ENCODE measurements around the gene CFAP46.

CFAP46 gene

DNA sequence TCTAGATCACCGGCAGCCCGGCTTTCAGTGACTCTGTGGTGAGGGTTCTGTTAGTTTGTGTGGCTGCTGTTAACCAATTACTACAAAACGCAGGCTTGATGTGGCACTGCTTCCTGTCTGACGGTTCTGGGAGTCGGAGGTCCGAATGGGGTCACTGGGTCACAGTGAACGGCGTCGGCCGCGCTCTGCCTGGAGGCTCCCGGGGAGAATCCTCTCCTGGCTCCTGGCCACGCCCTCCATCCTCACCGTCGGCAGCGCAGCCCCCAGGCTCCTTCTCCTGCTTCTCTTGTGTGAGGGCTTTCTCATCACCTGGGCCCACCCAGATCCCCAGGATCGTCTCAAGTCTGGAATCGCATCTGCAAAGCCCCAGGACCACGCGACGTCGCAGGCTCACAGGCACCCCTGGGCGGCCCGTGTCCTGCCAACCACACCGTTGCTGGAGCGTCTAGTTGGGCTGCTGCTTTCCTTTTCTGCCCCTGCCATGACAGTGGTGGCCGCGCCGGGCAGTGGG, 124.6 kb downstream of the CFAP46 start:
- no peak for DNase-seq

DNA sequence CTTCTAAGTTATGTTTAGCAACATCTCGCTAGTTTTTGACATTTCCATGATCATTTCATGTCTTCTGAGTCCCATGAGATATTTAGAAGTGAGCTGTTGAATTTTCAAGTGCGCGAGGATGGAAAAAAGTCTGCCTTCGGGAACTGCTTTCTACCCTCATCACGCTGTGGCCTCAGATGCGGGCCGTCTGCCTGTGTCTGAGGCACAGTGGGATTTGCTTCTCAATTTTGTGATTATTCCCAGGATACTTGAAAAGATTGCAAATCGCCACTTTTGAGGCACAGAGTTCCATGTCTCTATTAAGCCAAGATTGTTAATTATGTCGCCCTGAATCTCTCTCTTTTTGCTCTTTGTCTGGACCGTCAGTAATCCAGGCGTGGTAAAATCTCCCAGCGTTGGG, 125.7 kb downstream of the CFAP46 start:
- no peak for DNase-seq

DNA sequence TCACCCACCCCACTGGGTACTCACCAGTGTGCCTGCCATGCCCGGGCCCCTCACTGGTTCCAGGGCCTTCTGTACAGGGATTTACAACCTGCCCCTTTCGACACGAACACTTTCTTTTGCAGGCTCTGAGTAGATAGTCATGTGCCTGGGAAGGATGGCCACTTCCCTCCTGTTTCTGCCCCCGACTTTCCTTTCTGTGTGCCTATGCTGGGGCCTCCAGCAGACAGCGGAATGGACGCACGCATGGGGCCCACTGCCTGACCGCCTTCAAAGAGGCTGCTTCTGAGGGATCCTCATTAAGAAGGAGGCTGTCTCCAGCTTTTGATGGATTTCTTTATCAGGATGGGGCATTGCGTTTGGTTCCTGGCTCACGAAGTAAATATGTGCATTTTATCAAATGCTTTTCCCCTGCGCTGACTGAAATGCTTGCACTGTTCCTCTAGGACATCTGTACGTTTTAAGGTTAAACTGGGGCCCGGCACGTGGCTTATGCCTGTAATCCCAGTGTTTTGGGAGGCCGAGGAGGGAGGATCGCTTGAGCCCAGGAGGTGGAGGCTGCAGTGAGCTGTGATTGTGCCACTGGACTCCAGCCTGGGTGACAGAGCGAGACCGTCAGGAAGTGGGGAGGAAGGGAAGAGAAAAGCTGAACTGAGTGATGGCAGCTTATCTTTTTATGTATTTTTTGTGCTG, 127.1 kb downstream of the CFAP46 start:
- DNase-seq, result no peak

DNA sequence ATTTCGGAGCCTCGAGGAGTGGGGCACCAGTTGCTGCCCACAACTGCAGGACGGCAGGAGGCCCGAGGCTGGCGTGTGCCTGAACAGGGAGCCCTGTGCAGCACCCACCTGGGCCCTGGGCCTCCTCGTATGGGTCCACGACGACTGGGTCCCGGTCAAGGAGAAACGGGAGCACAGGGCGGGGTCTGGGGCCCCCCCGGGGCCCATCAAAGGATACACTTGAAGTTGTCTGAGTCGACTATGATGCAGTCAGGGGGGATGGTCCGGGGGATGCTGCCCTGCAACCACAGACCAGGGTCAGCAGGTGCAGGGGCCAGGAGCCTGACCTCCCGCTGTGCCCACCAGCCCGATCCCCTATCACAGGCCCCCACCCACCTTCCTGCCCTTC, 127.9 kb downstream of the CFAP46 start:
- DNase-seq, result no peak

DNA sequence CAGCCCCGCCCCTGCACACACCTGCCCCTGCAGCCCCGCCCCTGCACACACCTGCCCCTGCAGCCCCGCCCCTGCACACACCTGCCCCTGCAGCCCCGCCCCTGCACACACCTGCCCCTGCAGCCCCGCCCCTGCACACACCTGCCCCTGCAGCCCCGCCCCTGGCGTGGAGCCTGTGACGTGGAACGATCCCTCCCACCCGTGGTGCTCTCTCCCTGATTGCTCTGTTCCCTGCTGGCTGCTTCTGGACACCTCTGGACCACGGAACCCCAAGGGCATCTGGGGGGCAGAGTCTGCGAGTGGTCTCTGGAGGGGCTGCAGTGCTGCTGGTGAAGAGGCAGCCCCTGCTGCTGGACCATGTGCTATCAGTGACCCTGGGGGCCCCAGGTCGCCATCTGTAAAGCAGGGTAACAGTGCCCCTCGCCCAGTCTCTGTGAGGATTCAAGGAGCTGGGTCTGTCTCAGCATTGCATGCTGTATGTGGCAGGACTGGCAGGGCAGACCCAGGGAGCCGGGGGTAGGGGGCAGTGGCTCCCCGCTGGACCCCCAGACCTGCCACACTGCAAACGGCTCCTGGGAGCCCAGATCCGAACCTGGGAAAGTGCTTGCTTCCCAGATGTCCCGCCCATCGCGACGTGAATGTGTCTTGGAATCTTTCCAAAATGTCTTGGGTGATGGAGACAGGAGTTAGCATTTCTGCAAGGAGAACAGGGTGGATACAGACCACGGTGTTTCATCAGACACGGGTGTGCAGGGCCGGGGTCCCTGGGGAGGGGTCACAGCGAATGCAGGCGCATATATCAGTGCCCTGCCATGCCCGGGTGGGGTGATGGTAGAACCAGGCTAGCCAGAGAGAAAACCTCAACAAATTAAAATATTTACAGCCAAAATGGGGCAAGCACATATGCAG, 128.6 kb downstream of the CFAP46 start:
- DNase-seq, result no peak

DNA sequence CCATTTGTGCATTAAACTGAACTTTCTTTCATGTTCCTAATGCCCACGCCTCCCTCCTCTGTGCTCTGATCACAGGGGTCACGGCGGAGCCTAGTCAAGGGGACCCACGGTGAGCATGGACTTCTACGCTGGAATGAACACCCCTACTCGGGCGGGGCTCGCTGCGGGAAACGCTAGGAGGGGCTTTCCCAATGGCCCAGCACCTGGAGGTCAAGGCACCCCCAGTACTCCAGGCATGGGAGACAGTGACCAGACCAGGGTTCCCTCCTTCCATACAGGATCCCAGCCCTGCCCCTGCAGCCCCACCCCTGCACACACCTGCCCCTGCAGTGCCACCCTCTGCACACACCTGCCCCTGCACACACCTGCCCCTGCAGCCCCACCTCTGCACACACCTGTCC, 129.4 kb downstream of the CFAP46 start:
- DNase-seq, result no peak

DNA sequence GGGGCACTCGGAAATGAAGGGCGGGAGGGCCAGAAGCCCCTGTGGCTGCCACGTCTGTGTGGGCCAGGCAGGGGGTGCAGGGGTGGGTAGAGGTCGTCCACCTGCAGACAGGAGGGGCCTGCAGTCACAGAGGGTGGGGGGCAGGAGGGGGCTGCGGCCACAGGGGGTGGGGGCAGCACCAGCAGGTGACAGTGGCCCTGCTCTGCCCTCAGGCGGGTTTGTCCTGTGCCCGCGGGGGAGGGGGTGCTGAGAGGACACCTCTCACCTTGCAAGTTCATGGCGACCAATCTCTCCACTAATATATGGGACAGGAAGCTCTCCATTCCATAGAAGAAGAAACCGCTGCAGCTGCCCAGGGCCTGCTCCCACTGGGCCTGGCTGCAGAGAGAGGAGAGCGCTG, 129.8 kb downstream of the CFAP46 start:
- DNase-seq, result no peak

DNA sequence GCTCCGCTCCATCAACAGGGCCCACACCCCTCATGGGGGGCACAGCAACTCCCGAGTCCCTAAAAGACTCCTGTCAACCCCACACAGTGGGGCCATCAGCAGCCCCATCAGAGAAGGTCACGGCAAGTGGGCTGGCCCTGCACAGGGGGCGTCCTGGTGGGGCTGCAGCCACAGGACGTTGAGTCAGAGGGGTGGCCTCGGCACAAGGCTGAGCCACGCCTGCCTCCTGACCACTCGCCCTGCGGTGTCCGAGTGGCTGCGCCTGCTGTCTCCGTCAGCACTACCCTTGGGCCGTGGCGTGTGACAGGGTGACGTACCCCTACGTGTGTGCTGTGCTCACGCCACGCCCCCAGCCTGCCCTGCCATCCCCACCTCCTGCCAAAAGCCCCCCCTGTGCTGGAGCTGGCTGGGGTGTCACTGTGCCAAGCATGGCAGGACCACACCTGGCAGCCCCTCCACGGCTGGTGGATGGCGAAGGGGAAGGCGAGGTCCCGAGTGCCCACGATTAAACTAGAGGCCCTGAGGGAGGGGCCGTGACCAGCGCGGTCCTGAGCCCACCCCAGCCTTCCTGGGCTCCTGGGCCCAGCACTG, 130.4 kb downstream of the CFAP46 start:
- no peak for DNase-seq

DNA sequence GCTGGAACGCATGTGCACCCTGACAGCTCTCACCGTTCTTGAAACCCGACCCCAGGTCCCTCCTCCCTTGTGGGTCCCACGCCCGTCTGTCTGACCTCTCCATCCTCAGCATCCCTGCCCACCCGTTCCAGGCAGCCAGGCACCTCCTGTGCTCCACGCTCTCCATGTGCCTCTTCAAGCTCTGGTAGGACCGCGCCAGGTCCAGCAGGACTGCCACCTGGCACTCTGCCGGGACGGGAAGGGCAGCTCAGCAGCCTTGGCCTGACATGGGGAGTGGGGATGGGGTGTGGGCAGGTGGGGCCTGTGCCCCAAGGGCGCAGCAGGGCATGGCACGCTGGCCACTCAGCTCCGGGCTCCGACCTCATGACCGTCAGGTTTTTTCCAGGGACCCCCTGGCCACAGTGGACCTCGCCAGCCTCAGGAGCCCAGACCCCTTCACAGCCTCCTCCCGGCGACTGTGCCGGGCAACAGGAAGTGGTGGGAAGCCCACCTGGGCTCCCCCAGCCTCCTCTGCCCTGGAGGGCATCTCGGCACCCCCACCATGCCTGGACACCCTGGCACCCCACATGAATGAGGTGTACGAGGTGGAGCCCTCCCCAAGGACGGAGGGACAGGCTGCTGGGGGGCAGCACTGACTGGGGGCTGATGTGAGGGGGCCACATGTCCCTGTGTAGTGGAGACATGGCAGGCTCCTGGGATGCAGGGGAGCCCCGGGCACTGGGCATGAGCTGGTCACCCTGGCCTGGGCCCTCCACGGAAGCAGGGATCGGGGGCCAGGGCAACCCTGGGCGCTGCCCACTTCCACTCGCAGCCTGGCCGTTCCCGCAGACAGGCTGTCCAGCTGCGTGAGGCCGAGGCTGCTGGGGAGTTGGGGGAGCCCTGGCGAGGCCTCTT, 131.3 kb downstream of the CFAP46 start:
- DNase-seq, result no peak

DNA sequence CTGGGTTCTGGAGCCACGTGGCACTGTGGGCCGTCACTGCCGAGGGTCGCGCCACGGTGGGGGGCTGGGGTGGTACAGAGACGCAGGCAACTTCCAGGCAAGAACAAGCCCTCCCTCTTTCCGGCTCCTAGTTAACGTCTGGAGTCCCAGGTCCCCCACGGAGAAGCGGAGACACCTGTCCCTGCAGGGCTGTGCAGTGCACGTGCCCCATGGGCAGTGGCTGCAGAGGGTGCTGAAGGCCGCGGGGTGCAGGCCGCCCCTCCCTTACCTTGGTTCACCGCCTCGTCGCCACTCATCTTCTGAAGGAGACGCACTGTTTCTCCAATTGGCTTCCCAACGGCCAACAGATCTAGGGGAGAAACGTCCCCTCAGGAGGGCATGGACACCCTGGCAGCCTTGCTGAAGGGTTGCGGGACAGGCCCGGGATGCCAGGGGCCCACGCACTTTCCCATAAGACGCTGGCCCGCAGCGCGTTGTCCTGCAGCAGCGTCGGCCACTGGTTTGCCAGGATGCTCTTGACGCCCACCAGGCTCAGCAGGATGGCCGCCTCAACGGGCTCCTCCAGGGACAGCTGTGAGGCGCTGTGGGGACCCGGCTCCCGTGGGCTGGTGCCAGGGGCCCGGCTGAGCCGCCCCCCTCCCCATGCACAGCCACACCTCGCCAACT, 132.1 kb downstream of the CFAP46 start:
- no peak for DNase-seq

DNA sequence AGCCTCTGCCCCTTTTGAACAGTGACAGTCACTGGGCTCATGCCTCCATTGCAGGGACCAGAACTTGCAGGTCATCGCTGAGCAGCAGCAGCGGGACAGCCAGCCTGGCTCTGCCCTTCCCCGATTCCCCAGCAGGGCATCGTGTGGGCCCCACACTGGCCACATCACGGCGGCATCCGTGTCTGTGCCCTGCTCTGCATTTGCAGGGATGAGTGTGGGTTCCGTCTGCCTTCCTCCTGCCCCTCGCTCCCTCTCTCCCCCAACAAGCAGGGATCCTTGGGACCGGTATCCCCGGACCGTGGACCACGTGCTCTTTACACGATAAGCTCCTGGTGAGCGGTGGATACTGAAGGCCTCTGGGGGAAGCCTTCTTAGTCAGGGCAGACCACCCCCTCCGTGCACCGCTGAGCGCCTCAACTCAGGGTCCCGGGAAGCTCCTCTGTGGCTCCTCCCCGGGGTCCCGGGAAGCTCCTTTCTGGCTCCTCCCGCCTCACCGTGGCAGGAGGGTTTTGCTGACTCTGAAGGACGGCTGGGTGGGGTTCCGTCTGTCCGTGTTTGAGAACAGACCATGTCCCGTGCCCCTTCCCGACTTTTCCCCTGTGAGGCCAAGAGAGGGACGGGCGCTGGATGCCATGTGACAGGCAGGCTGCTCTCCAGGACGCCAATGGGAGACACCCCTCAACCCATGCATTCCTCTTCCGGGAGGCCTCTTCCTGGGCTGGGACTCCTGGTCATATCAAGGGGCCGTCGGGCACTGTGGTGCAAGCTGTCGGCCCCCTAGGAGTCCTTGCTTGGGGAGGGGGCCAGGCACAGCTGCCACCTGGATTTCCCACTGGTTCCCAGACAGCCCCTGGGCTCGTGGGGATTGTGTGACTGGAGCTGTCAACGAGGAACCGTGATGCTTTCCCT, 132.9 kb downstream of the CFAP46 start:
- DNase-seq, result no peak

DNA sequence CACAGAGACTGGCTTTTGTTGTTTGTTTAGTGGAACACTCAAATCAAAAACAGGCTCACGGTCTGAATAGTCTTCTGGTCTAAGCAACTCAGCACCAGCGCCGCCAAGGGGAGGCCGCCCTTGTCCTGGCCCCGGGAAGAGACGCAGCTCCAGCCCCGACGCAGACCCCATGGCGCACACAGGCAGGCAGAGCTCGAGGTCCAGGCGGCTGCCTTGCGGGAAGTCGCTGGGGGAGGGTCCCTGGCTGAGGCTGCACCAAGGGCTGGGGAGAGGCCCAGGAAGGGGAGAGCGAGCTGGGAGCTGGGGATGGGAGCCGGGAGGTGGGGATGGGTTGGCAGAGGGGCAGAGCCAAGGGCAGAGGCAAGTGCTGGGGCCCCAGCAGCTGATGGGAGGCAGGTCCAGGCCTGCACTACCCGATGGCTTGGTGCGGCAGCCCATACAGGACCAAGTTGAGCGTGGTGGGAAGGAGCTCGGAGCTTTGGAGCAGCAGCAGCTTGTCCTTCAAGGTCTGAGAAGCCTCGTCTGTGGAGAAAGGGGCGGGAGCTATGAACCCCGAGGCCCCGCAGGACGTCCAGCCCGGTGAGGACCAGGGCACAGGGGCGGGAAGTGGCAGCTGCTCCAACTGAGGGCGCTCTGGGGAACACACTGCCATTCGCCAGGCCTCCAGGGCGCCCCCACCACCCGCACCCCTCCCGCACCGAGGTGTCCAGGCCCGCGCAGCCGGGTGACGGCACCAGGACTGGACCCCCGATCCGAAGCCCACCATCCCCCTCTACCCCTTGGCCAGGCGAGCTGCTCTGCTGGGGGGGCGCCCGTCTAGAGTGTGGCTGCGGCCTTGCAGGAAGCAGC, 133.8 kb downstream of the CFAP46 start:
- DNase-seq, result no peak

DNA sequence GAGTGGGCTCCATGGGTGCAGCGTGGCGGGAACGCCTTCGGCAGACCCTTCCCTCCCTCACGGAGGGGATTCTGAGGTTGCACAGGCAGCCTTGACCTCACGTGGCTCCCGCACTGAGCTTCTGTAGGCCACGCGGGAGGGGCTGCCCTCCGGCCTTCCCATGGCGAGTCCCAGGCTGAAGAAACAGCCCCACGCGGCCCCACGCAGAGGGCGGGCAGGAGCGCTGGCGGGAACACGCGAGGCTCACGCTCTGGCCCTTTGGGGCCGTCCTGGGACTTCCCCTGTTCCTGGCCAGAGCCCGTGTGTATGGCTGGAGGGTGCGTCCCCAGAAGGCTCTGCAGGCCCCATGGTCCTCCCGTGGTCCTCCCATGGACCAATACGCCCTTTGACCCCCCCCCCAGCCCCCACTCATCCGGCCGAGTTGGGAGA, 134.7 kb downstream of the CFAP46 start:
- DNase-seq, result no peak

DNA sequence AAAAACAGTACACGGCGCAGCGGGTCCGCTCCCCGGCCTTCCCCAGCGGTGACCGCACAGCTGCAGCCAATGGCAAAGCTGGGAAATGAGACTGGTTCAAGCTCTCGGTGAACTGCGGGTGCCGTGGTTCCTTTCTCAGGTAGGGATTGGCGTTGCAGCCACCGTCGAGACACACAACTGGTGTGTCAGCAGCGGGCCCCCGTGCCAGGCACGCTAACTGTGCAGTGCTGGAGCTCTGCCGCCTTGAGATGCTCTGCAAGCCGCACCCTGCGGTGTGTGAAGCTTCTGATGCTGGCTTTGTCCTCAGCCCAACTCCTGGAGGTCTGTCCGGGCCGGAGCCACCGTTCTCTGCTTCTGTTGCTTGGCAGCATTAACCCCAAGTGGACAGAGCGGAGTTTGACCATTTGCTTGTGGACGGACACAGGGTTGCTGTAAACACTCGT, 135.8 kb downstream of the CFAP46 start:
- DNase-seq, result no peak

DNA sequence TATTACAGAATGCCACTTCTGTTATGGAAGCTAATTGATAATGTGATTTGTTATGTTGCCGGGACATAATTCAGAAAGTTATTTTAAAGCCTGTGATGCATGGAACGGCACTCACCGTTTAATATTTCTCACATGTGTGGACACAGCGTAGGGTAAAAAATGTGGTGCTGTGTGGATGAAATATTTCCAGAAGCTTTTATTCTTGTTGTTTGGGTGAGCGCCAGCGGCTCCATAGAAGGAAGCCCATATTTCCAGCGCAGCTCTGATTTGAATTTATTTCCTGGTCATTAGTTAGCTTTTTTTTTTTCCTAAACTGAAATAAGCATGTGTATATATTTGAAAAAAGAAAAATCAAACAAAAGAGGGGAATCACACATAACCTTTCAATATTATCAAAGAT, 136.3 kb downstream of the CFAP46 start:
- DNase-seq, result no peak

DNA sequence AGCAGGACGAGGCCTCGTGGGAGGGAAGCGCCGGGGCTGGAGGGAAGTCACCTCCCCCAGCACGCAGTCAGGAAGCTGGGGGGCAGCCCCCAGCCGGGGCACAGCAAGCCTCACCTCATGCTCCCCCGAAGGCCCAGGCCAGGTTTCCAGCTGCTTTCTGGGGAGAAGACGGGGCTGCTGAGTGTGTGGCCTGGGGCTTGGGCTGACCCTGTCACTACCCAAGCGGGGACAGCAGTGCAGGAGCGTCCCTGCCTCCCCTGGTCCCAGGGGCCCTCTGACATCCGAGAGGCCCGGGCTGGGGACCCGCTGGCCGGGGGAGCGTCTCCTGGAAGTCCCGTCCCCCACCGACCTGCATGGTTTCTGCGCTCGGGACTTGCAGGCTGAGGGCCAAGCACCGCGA, 136.8 kb downstream of the CFAP46 start:
- DNase-seq, result no peak

DNA sequence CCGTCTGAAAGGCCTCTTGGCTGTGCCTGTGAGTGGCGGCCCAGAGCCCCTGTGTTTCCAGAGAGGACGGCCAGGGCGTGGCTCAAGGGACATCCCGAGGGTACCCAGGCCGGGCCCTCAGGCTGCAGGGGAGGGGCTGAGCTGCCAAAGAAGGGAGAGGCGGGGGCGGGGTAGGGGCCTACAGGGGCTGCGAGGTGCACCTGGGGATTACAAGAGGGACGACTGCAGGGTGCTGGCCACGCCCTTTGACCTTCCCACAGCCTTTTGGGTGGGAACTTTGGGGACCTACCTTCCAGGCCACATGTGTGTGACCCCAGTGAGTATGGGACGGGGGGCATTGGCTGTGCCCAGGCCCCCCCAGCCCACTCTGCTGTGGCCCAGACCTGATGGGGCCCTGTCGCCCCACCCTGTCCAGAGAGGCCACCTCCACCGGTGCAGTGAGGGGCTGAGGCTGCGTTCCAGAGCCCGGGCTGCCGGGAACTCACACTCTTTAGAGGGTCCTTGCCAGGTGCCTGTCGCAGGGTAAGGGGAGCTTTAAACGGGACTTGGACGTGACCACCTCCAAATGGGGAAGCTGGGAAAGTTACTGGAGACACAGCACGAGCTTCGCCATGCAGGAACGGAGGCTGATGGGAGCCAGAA, 137.5 kb downstream of the CFAP46 start:
- no peak for DNase-seq

DNA sequence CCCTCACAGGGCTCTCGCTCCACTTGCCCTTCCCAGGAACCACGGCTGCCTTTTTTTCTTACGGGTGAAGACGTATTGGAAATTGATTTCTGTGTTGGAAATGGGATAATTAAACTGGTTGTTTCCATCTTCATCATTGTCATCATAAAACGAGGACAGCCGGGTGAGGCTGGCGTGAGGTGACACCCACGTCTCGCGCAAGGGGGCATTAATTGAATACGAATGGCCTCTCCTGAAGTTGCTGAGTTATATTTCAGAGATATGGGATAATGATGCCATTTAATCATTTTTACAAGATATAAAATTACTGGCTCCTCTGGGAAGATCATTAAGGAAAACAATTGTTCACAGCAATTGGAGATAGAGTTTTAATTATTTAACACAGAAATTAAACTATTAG, 138.1 kb downstream of the CFAP46 start:
- DNase-seq, result no peak

DNA sequence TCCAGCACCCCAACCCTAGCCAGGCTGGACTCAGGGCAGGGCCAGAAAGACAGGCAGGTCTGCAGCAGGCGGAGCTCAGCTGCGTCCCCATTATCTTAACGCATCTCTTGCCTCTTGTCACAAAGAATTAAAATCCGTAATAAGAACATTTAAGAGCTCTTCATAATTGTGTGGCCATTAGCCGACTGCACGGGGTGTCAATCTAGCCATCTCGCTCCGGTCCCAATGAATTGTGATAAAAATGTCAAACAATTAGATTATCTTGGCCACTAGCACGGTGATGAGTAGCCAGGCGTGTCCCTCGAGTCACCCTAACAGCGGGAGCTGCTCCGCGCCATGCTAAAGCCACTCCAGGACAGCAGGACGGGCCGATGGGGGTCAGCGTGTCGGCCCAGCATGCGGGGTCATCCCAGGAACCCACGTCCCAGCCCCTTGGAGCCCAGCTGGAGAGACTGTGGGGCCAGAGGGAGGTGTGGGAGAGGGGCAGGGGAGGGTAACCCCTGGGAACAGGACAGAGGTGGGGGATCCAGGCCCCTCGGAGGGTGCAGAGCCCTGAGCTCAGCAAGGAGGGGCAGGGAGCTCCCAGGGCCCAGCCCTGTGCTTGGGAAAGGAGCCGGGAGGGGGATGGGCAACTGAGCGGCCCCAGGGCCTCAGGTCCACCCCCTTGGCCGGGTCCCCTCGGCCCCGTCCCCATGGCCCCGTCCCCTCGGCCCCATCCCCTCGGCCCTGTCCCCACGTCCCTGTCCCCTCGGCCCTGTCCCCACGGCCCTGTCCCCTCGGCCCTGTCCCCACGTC, 138.8 kb downstream of the CFAP46 start:
- no peak for DNase-seq

All from suppressor macrophage treated with lipopolysaccharide for 4 hours (primary cell).